Measurements from ENCODE around the gene MCTP1. TPM values are rescaled to one million over a fixed set of nuclear protein-coding genes. Genes with fewer than 3 reads are reported as not detected.

The MCTP1 gene
- total and polyA plus RNA-seq, 10 of the 15 experiments (the other 5 are each of a cell fraction or from before 2014, with no cell fraction given): 12.6 to 45.9 (median 18.8) TPM

DNA sequence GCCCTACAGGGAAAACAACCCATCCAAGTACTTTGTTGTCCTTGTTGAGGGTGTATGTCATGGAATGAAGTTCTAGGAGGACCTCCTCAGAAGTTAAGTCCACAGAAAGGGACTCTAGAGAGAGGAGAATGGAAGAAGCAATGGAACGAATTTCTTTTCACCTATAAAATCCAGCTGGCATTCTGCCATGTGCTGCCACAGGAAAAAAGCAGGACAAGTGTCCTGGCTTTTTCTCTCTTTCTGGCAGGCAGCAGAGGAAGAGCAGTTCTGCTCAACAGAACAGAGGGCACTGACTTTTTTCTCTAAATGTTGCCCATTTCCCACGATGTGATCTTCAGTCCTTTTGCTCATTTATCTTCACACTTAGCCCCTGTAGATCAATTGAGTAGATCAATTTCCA lies 240.8 kb downstream of the MCTP1 start:
- no peaks in the 10 kb centered on the region for H3K36me3 ChIP-seq (ENCODE audit: control insufficient read depth in 2 of 2, insufficient read depth in 2 of 2, low read length in 1 of 2)
- CTCF ChIA-PET: interaction anchor here (0.7 to 7.5 kb wide), 4 partner anchors 10 to 19 kb away, joined by 3 to 46 read pairs (median 4); no protein-coding TSS in a partner anchor
- RAD21 ChIA-PET (ENCODE audit: unreplicated experiment): interaction anchor here (1.2 kb wide), 1 partner anchor 75 kb away, joined by 3 read pairs; no protein-coding TSS in a partner anchor
- no TSS peak for BruUV-seq (replicated peaks)
- H3K4me3 ChIP-seq: no peak overlapping the region
- SMC1A ChIA-PET (ENCODE audit: uncharacterized antibody, unreplicated experiment): interaction anchor here (0.6 to 8.2 kb wide), 9 partner anchors 9 to 61 kb away, joined by 3 to 73 read pairs (median 5); no protein-coding TSS in a partner anchor
- FAIRE-seq (no peak), DNase-seq (ENCODE audit: low read depth, low spot score) (no peak), ATAC-seq (no peak)
- WGBS (ENCODE audit: insufficient coverage, insufficient replicate concordance, low lambda C conversion rate, missing lambda C conversion rate): 0% methylated on average over 2 of the region's 2 CpGs
- intact Hi-C loops (cut with micrococcal nuclease; ENCODE audit: unreplicated experiment) (no loop called here), in situ Hi-C loops (cut with MboI) (no loop called here)
- no peaks in the 10 kb centered on the region; the same call in 1 of the 2 replicates for H3K4me1 ChIP-seq (ENCODE audit: control insufficient read depth, insufficient read depth, low read length)
- peaks cover 7% of the 10 kb centered on the region for H3K79me2 ChIP-seq (ENCODE audit: control insufficient read depth, insufficient read depth, low read length)
- H2AFZ ChIP-seq (ENCODE audit: control insufficient read depth, low read depth, low read length): no peak overlapping the region
- TF ChIP-seq, protein P1, sequence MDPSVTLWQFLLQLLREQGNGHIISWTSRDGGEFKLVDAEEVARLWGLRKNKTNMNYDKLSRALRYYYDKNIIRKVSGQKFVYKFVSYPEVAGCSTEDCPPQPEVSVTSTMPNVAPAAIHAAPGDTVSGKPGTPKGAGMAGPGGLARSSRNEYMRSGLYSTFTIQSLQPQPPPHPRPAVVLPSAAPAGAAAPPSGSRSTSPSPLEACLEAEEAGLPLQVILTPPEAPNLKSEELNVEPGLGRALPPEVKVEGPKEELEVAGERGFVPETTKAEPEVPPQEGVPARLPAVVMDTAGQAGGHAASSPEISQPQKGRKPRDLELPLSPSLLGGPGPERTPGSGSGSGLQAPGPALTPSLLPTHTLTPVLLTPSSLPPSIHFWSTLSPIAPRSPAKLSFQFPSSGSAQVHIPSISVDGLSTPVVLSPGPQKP (IDR thresholded peaks at IDR 0.05; ENCODE audit: low read depth, low read length): no peak
- TF ChIP-seq, protein P2, sequence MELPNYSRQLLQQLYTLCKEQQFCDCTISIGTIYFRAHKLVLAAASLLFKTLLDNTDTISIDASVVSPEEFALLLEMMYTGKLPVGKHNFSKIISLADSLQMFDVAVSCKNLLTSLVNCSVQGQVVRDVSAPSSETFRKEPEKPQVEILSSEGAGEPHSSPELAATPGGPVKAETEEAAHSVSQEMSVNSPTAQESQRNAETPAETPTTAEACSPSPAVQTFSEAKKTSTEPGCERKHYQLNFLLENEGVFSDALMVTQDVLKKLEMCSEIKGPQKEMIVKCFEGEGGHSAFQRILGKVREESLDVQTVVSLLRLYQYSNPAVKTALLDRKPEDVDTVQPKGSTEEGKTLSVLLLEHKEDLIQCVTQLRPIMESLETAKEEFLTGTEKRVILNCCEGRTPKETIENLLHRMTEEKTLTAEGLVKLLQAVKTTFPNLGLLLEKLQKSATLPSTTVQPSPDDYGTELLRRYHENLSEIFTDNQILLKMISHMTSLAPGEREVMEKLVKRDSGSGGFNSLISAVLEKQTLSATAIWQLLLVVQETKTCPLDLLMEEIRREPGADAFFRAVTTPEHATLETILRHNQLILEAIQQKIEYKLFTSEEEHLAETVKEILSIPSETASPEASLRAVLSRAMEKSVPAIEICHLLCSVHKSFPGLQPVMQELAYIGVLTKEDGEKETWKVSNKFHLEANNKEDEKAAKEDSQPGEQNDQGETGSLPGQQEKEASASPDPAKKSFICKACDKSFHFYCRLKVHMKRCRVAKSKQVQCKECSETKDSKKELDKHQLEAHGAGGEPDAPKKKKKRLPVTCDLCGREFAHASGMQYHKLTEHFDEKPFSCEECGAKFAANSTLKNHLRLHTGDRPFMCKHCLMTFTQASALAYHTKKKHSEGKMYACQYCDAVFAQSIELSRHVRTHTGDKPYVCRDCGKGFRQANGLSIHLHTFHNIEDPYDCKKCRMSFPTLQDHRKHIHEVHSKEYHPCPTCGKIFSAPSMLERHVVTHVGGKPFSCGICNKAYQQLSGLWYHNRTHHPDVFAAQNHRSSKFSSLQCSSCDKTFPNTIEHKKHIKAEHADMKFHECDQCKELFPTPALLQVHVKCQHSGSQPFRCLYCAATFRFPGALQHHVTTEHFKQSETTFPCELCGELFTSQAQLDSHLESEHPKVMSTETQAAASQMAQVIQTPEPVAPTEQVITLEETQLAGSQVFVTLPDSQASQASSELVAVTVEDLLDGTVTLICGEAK (IDR thresholded peaks at IDR 0.05; ENCODE audit: borderline replicate concordance): no peak
- TF ChIP-seq PAX8 (IDR thresholded peaks at IDR 0.05) (no peak), CHD2 (IDR thresholded peaks at IDR 0.05; ENCODE audit: borderline replicate concordance, low read depth, low read length) (no peak), HDAC6 (IDR thresholded peaks at IDR 0.05; ENCODE audit: unreplicated experiment) (no peak), HCFC1 (IDR thresholded peaks at IDR 0.05; ENCODE audit: low read length) (no peak), CHD4 (IDR thresholded peaks at IDR 0.05) (no peak), NFYB (IDR thresholded peaks at IDR 0.05; ENCODE audit: insufficient read depth, low read depth, low read length) (no peak), HDAC2 (IDR thresholded peaks at IDR 0.05) (no peak), RAD51 (IDR thresholded peaks at IDR 0.05) (no peak), SMC3 (IDR thresholded peaks at IDR 0.05; ENCODE audit: borderline replicate concordance, low read length) (no peak), MYC (IDR thresholded peaks at IDR 0.05; ENCODE audit: insufficient read depth, insufficient read length, insufficient replicate concordance, low read length, severe bottlenecking) (no peak), TCF3 (IDR thresholded peaks at IDR 0.05; ENCODE audit: borderline replicate concordance, insufficient read depth, low read depth, low read length) (no peak), HDGF (IDR thresholded peaks at IDR 0.05) (no peak), ZNF622 (IDR thresholded peaks at IDR 0.05) (no peak), FOS (IDR thresholded peaks at IDR 0.05; ENCODE audit: borderline replicate concordance, extremely low read depth, insufficient read length) (no peak), NR2F1 (conservative IDR thresholded peaks at IDR 0.05) (no peak)
- no peaks in the 10 kb centered on the region for H4K20me1 ChIP-seq (ENCODE audit: control insufficient read depth, insufficient read depth)
- no peak overlapping the region for H3K27ac ChIP-seq (ENCODE audit: control insufficient read depth, insufficient read depth)
- no peak overlapping the region for H3K4me2 ChIP-seq (ENCODE audit: control insufficient read depth, insufficient read depth)
- no peaks in the 10 kb centered on the region for H3K27me3 ChIP-seq (replicated peaks in 1 of 2; ENCODE audit: control insufficient read depth in 2 of 2, insufficient read depth in 2 of 2, low read length in 1 of 2)
- H3K9me3 ChIP-seq (replicated peaks; ENCODE audit: control insufficient read depth, insufficient read depth, low read length): peaks cover 6% of the 10 kb centered on the region
- no peak overlapping the region for H3K9ac ChIP-seq (ENCODE audit: control insufficient read depth, insufficient read depth, low read length)
- POLR2A ChIA-PET: interaction anchor here (0.7 kb wide), 1 partner anchor 9 kb away, joined by 3 read pairs; no protein-coding TSS in a partner anchor

Data from GM12878 (cell line).